Naive thymus-derived CD8-positive, alpha-beta T cell (primary cell): ENCODE measurements around the gene MYO1E. TPM values are rescaled to one million over a fixed set of nuclear protein-coding genes. Genes with fewer than 3 reads are reported as not detected.

ENCODE experiments used
- ATAC-seq, 2 donors: fragments of 150-1000 bp; cut with Tn5 transposase in 1 of 2; sonication (Bioruptor Pico), chemical (Tn5 transposase) in 1 of 2; 1 replicate in 1 of 2; 2 replicates in 1 of 2; pipeline ENCODE4 v1.10.0; 2021; ENCODE audit warnings: mild to moderate bottlenecking in 2 of 2, moderate library complexity in 2 of 2
- POLR2A ChIA-PET: fragments of 350-600 bp; sonication (Branson Sonifier 250); formaldehyde crosslinking; loops from one replicate; lab custom pipeline; 2021; ENCODE audit warnings: antibody characterized with exemption; lab: Charles Lee
- DNase-seq, 10 donors: peaks; one replicate each; pipeline versions ENCODE4 v3.0.0 to v3.0.0-alpha.2; 2020 to 2022
- H3K27ac Mint-ChIP-seq, 10 donors: one replicate each; pipeline ENCODE4 v1.8.0; 2020 to 2022; ENCODE audit warnings: mild to moderate bottlenecking in 10 of 10, mixed read lengths in 10 of 10, moderate library complexity in 4 of 10, inconsistent platforms in 1 of 10
- H3K27me3 Mint-ChIP-seq, 5 donors: one replicate each; pipeline ENCODE4 v1.8.0; 2021 to 2022; ENCODE audit warnings: mixed read lengths in 5 of 5
- H3K36me3 Mint-ChIP-seq, 3 donors: one replicate each; pipeline ENCODE4 v1.8.0; 2020 to 2022; ENCODE audit warnings: mixed read lengths in 3 of 3, mild to moderate bottlenecking in 2 of 3, inconsistent platforms in 1 of 3
- H3K4me1 Mint-ChIP-seq, 4 donors: one replicate each; pipeline ENCODE4 v1.8.0; 2021 to 2022; ENCODE audit warnings: mixed read lengths in 4 of 4
- H3K4me3 Mint-ChIP-seq, 10 donors: one replicate each; pipeline ENCODE4 v1.8.0; 2020 to 2022; ENCODE audit warnings: mild to moderate bottlenecking in 10 of 10, mixed read lengths in 10 of 10, moderate library complexity in 6 of 10, inconsistent platforms in 1 of 10
- H3K9me3 Mint-ChIP-seq, 9 donors: one replicate each; pipeline ENCODE4 v1.8.0; 2020 to 2022; ENCODE audit warnings: mixed read lengths in 9 of 9, mild to moderate bottlenecking in 3 of 9, inconsistent platforms in 1 of 9, moderate library complexity in 1 of 9
- microRNA-seq: library from miRNA; unstranded; fragments of <30 nt; microRNA quantifications from one replicate; pipeline ENCODE4 v1.2.0, GENCODE V29; 2022; ENCODE audit warnings: borderline microRNAs expressed
- polyA plus RNA-seq, 3 donors: library from polyadenylated mRNA; unstranded; fragments of 300-500 nt; fragmentation: Illumina TruSeq; gene quantifications; one replicate each; pipeline ENCODE4 v1.2.3, GENCODE V29; 2021
- total RNA-seq, 8 experiments: library from RNA in 2 of 8; stranded (reverse) in 2 of 8; gene quantifications; one replicate each; pipeline ENCODE4 v1.2.3 and lab custom pipeline; 2021 to 2026

The MYO1E gene
- total and polyA plus RNA-seq, 5 experiments from 2014 or later = 0.53 to 7.4 (median 3.4) TPM; not detected in 1

- no peak for ATAC-seq
- Mint-ChIP-seq H3K36me3 (peaks cover 8 to 82% (median 23%) of the 10 kb centered on the region in 3 donors), H3K4me3 (no peak overlapping the region), H3K9me3 (no peaks in the 10 kb centered on the region), H3K27ac (no peak overlapping the region), H3K4me1 (peaks cover under 1 to 9% (median 7%) of the 10 kb centered on the region in 4 donors), H3K27me3 (no peaks in the 10 kb centered on the region)
- POLR2A ChIA-PET = no interaction called here
- DNase-seq = no peak
These were observed 278.6 kb downstream of the MYO1E start for GRCh38 chr15:59094077-59094476.

GRCh38 chr15:59087731-59088130 lies 284.9 kb downstream of the MYO1E start:
- Mint-ChIP-seq H3K4me1 (peaks cover 0 to 5% (median 1%) of the 10 kb centered on the region in 4 donors), H3K27ac (peak overlapping the region in 6 of 10 donors; percentile 35 to 83 (median 64)), H3K4me3 (no peak overlapping the region), H3K27me3 (no peaks in the 10 kb centered on the region), H3K9me3 (no peaks in the 10 kb centered on the region), H3K36me3 (peaks cover 4 to 88% (median 14%) of the 10 kb centered on the region in 3 donors)
- POLR2A ChIA-PET = no interaction called here
- ATAC-seq = no peak
- DNase-seq = no peak

Small RNAs within 50 kb of the gene (microRNA-seq; reads per million reads assigned to microRNA genes)
- gene MIR2116 = not detected

Other genes with a start within 250 kb of the MYO1E start
- not detected for gene LDHAL6B, start 166.0 kb downstream of the MYO1E start, total RNA-seq
- not detected for gene LDHAL6B, start 166.0 kb downstream of the MYO1E start, polyA plus RNA-seq
- under 1 TPM; 0.14 to 0.21 TPM for gene FAM81A, start 65.3 kb upstream of the MYO1E start, total RNA-seq
- not detected for gene FAM81A, start 65.3 kb upstream of the MYO1E start, polyA plus RNA-seq
- not detected for gene GCNT3, start 238.9 kb upstream of the MYO1E start, total RNA-seq
- not detected for gene GCNT3, start 238.9 kb upstream of the MYO1E start, polyA plus RNA-seq